ENCODE data around the gene MKRN3.

- TF ChIP-seq, protein P1, sequence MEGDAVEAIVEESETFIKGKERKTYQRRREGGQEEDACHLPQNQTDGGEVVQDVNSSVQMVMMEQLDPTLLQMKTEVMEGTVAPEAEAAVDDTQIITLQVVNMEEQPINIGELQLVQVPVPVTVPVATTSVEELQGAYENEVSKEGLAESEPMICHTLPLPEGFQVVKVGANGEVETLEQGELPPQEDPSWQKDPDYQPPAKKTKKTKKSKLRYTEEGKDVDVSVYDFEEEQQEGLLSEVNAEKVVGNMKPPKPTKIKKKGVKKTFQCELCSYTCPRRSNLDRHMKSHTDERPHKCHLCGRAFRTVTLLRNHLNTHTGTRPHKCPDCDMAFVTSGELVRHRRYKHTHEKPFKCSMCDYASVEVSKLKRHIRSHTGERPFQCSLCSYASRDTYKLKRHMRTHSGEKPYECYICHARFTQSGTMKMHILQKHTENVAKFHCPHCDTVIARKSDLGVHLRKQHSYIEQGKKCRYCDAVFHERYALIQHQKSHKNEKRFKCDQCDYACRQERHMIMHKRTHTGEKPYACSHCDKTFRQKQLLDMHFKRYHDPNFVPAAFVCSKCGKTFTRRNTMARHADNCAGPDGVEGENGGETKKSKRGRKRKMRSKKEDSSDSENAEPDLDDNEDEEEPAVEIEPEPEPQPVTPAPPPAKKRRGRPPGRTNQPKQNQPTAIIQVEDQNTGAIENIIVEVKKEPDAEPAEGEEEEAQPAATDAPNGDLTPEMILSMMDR (IDR thresholded peaks at IDR 0.05 in 4 of 5, conservative IDR thresholded peaks at IDR 0.05 in 1 of 5): no peak
- no peak for TF ChIP-seq POLR2A (IDR thresholded peaks at IDR 0.05)
These were observed 17.4 kb upstream of the MKRN3 start for GRCh38 chr15:23548071-23548470.

Measured in gastrocnemius medialis (tissue), 4 donors.